ENCODE measurements around the gene TBPL1. TPM values are rescaled to one million over a fixed set of nuclear protein-coding genes. Genes with fewer than 3 reads are reported as not detected.

Gene TBPL1
- total and polyA plus RNA-seq, 12 donors, result 5.1 to 21.0 (median 16.8) TPM

- Histone ChIP-seq H3K4me1 (replicated peaks in 1 of 2) (peaks cover 0 to under 1% of the 10 kb centered on the region in 2 donors), H3K27me3 (no peaks in the 10 kb centered on the region), H3K27ac (no peak overlapping the region), H3K4me3 (no peak overlapping the region), H3K9me3 (replicated peaks in 1 of 3) (no peaks in the 10 kb centered on the region), H3K36me3 (replicated peaks in 1 of 2) (no peaks in the 10 kb centered on the region)
- 54 to 61% (median 60%) methylated on average over 1 of the region's 1 CpG for WGBS, 4 donors
- no peak for DNase-seq
- TF ChIP-seq CTCF (IDR thresholded peaks at IDR 0.05) (no peak), POLR2A (IDR thresholded peaks at IDR 0.05) (no peak)
- intact Hi-C loops (cut with DNase I), result no loop called here
Observed at GRCh38 chr6:133964052-133964451, 11.0 kb downstream of the TBPL1 start.

DNA sequence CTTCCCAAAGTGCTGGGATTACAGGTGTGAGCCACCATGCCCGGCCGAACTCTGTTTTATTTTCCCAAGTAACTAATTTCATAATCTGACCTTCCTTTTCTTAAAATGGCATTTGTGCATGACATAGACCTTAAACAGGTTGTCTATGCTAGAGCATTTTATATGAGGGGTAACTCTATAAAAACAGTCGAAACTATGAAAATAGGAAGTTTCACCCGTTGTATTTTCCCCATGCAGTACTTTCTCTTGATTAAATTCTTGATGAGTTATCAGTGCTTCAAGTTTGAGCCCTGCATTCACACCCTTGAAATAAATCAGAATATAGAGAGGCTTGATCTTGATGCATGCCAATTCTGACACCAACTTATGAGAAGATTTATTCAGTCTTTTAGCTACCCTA, 11.7 kb downstream of the TBPL1 start:
- 82 to 88% (median 85%) methylated on average over 4 of the region's 4 CpGs for WGBS, 4 donors
- Histone ChIP-seq H3K4me1 (replicated peaks in 1 of 2) (no peaks in the 10 kb centered on the region), H3K4me3 (no peak overlapping the region), H3K36me3 (replicated peaks in 1 of 2) (no peaks in the 10 kb centered on the region), H3K9me3 (replicated peaks in 1 of 3) (no peaks in the 10 kb centered on the region), H3K27me3 (no peaks in the 10 kb centered on the region), H3K27ac (no peak overlapping the region)
- TF ChIP-seq CTCF (IDR thresholded peaks at IDR 0.05) (no peak), POLR2A (IDR thresholded peaks at IDR 0.05) (no peak)
- no peak for DNase-seq
- intact Hi-C loops (cut with DNase I), result no loop called here

DNA sequence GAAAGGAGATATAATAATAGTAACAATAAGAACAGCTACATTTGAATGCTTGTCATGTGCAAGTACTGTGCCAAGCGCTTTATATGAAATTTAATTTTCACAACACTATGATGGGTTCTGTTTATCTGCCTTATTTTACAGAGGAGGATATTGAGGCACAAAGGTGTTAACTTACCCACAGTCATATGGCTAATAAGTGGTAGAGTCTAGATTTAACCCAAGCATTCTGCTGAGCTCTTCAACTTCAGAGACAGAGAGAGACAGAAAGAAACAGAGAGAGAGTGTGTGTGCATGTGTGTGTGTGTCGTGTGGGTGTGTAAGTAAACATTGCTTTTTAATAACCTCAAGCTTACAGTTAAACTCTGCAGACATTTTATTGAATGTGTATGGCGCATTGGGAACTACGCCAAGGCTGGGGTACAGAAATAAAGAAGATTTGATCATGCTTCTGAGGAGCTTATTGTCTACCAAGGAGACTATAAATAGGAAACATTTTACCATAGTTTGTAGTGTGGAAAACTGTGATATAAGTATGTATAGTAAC, 12.9 kb downstream of the TBPL1 start:
- no peak overlapping the region for H3K27ac ChIP-seq
- no peak for DNase-seq
- H3K9me3 ChIP-seq (replicated peaks in 1 of 3), result no peaks in the 10 kb centered on the region
- no peaks in the 10 kb centered on the region for H3K27me3 ChIP-seq
- 93 to 96% (median 95%) methylated on average over 4 of the region's 4 CpGs for WGBS, 4 donors
- intact Hi-C loops (cut with DNase I), result no loop called here
- no peak overlapping the region for H3K4me3 ChIP-seq
- no peak for TF ChIP-seq POLR2A (IDR thresholded peaks at IDR 0.05)
- TF ChIP-seq CTCF (IDR thresholded peaks at IDR 0.05), result no peak
- H3K36me3 ChIP-seq (replicated peaks in 1 of 2), result no peaks in the 10 kb centered on the region
- no peaks in the 10 kb centered on the region for H3K4me1 ChIP-seq (replicated peaks in 1 of 2)

- no peaks in the 10 kb centered on the region for H3K9me3 ChIP-seq (replicated peaks in 1 of 3)
- intact Hi-C loops (cut with DNase I), result no loop called here
- H3K36me3 ChIP-seq (replicated peaks in 1 of 2), result no peaks in the 10 kb centered on the region
- H3K4me1 ChIP-seq (replicated peaks in 1 of 2), result peaks cover 0 to 5% of the 10 kb centered on the region in 2 donors
- H3K4me3 ChIP-seq, result no peak overlapping the region
- WGBS, 4 donors, result 84 to 87% (median 85%) methylated on average over 5 of the region's 5 CpGs
- TF ChIP-seq CTCF (IDR thresholded peaks at IDR 0.05), result no peak
- no peak for TF ChIP-seq POLR2A (IDR thresholded peaks at IDR 0.05)
- DNase-seq, result no peak
- H3K27me3 ChIP-seq, result no peaks in the 10 kb centered on the region
- H3K27ac ChIP-seq, result no peak overlapping the region
Observed at GRCh38 chr6:133966654-133967329, 13.8 kb downstream of the TBPL1 start.

Data from adrenal gland (tissue), 12 donors.